WERI-Rb-1 (cell line): ENCODE measurements around the gene NECAB2.

Experiments
- DNase-seq: peaks from one replicate; pipeline ENCODE4 v3.0.0-alpha.2; 2020
- H3K27ac ChIP-seq: fragments of 250-450 bp; sonication (Bioruptor Pico); 2 replicates; pipeline ENCODE4 v1.5.1; 2020; ENCODE audit warnings: mild to moderate bottlenecking, moderate library complexity
- H3K27me3 ChIP-seq: fragments of 250-450 bp; sonication (Bioruptor Pico); 2 replicates; pipeline ENCODE4 v1.5.1; 2021; ENCODE audit warnings: mild to moderate bottlenecking, low read depth, moderate library complexity; ENCODE audit not compliant: insufficient read depth, severe bottlenecking
- H3K36me3 ChIP-seq: fragments of 250-450 bp; sonication (Bioruptor Pico); 2 replicates; pipeline ENCODE4 v1.5.1; 2020; ENCODE audit warnings: mild to moderate bottlenecking, moderate library complexity
- H3K4me3 ChIP-seq: 2 replicates; pipeline ENCODE4 v1.5.1; 2011; ENCODE audit warnings: low read depth, mild to moderate bottlenecking, control low read depth, low read length
- H3K9me3 ChIP-seq: fragments of 250-450 bp; sonication (Bioruptor Pico); 2 replicates; pipeline ENCODE4 v1.5.1; 2021; ENCODE audit warnings: mild to moderate bottlenecking, moderate library complexity; ENCODE audit not compliant: severe bottlenecking
- CTCF ChIP-seq: IDR thresholded peaks from 2 replicates; pipeline ENCODE4 v1.5.1; 2011; ENCODE audit warnings: low read depth, mild to moderate bottlenecking, control low read depth, inconsistent platforms, low read length

The NECAB2 gene

GRCh38 chr16:83975590-83976260 is 7.7 kb downstream of the NECAB2 start:
- H3K27ac ChIP-seq, result no peak overlapping the region
- H3K4me3 ChIP-seq, result no peak overlapping the region
- no peak for DNase-seq
- no peaks in the 10 kb centered on the region for H3K27me3 ChIP-seq
- no peaks in the 10 kb centered on the region for H3K9me3 ChIP-seq
- no peaks in the 10 kb centered on the region for H3K36me3 ChIP-seq
- TF ChIP-seq CTCF, result no peak

GRCh38 chr16:83977056-83977815 is 9.2 kb downstream of the NECAB2 start:
- H3K27ac ChIP-seq, result no peak overlapping the region
- H3K36me3 ChIP-seq, result no peaks in the 10 kb centered on the region
- no peaks in the 10 kb centered on the region for H3K9me3 ChIP-seq
- H3K27me3 ChIP-seq, result no peaks in the 10 kb centered on the region
- no peak for DNase-seq
- no peak for TF ChIP-seq CTCF
- no peak overlapping the region for H3K4me3 ChIP-seq

GRCh38 chr16:83978401-83978904 is 10.4 kb downstream of the NECAB2 start:
- DNase-seq, result no peak
- Histone ChIP-seq H3K27ac (no peak overlapping the region), H3K27me3 (no peaks in the 10 kb centered on the region), H3K4me3 (no peak overlapping the region), H3K36me3 (no peaks in the 10 kb centered on the region), H3K9me3 (no peaks in the 10 kb centered on the region)
- TF ChIP-seq CTCF, result no peak

- Histone ChIP-seq H3K27me3 (no peaks in the 10 kb centered on the region), H3K27ac (no peak overlapping the region), H3K4me3 (no peak overlapping the region), H3K9me3 (no peaks in the 10 kb centered on the region), H3K36me3 (no peaks in the 10 kb centered on the region)
- TF ChIP-seq CTCF, result no peak
- no peak for DNase-seq
These were observed 11.4 kb downstream of the NECAB2 start for GRCh38 chr16:83979441-83979840.

- H3K36me3 ChIP-seq, result no peaks in the 10 kb centered on the region
- no peaks in the 10 kb centered on the region for H3K9me3 ChIP-seq
- no peaks in the 10 kb centered on the region for H3K27me3 ChIP-seq
- DNase-seq, result no peak
- no peak overlapping the region for H3K27ac ChIP-seq
- TF ChIP-seq CTCF, result no peak
- no peak overlapping the region for H3K4me3 ChIP-seq
These were observed 12.8 kb downstream of the NECAB2 start for GRCh38 chr16:83980794-83981193.
